A673 (cell line): ENCODE data around the gene COPS9. TPM values are rescaled to one million over a fixed set of nuclear protein-coding genes. Genes with fewer than 3 reads are reported as not detected.

Experiments used
- BruUV-seq: library from RNA; stranded (reverse); fragments of 400-500 nt; replicated peaks from 2 replicates; lab custom pipeline; 2021; lab: Mats Ljungman, UMichigan
- CTCF ChIA-PET: fragments of 300-600 bp; sonication (Branson Sonifier 250); formaldehyde crosslinking; loops from one replicate; lab custom pipeline; 2022; ENCODE audit warnings: antibody characterized with exemption; lab: Charles Lee
- POLR2A ChIA-PET: fragments of 300-600 bp; sonication (Branson Sonifier 250); formaldehyde crosslinking; loops from one replicate; lab custom pipeline; 2022; ENCODE audit warnings: antibody characterized with exemption; ENCODE audit not compliant: low non-redundant PET; lab: Charles Lee
- DNase-seq: peaks from one replicate; pipeline ENCODE4 v3.0.0-alpha.2; 2015; ENCODE audit warnings: low spot score
- H3K27ac ChIP-seq: fragments of 200-600 bp; sonication (generic); 2 replicates; pipeline ENCODE4 v1.5.1; 2016; ENCODE audit warnings: mixed run types, low read depth, mild to moderate bottlenecking, mixed read lengths, antibody characterized with exemption, low read length; ENCODE audit not compliant: poor library complexity, severe bottlenecking
- H3K27me3 ChIP-seq: fragments of 200-600 bp; sonication (generic); replicated peaks from 2 replicates; pipeline ENCODE4 v1.6.1; 2017; ENCODE audit warnings: mixed run types, low read depth, mild to moderate bottlenecking, mixed read lengths, antibody characterized with exemption, low read length; ENCODE audit not compliant: insufficient read depth, poor library complexity
- H3K36me3 ChIP-seq: fragments of 200-600 bp; sonication (generic); 2 replicates; pipeline ENCODE4 v1.6.1; 2016; ENCODE audit warnings: mixed run types, mild to moderate bottlenecking, mixed read lengths, antibody characterized with exemption, low read length; ENCODE audit not compliant: insufficient read depth, poor library complexity, severe bottlenecking
- H3K4me1 ChIP-seq: fragments of 200-600 bp; sonication (generic); 2 replicates; pipeline ENCODE4 v1.6.1; 2017; ENCODE audit warnings: mixed run types, mild to moderate bottlenecking, mixed read lengths, antibody characterized with exemption, low read length; ENCODE audit not compliant: insufficient read depth, poor library complexity, severe bottlenecking
- H3K4me3 ChIP-seq: fragments of 200-600 bp; sonication (generic); 2 replicates; pipeline ENCODE4 v1.5.1; 2016; ENCODE audit warnings: low read depth, mixed run types, mild to moderate bottlenecking, mixed read lengths, low read length; ENCODE audit not compliant: poor library complexity, severe bottlenecking
- H3K9me3 ChIP-seq: fragments of 200-600 bp; sonication (generic); 2 replicates; pipeline ENCODE4 v1.6.1; 2016; ENCODE audit warnings: mixed run types, low read depth, mild to moderate bottlenecking, mixed read lengths, antibody characterized with exemption, low read length; ENCODE audit not compliant: poor library complexity, severe bottlenecking
- EZH2 ChIP-seq: fragments of 200-600 bp; sonication (generic); IDR thresholded peaks from 2 replicates; pipeline ENCODE4 v1.6.1; 2017; ENCODE audit warnings: borderline replicate concordance, low read depth, mild to moderate bottlenecking, mixed read lengths, antibody characterized with exemption, low read length; ENCODE audit not compliant: poor library complexity, severe bottlenecking
- intact Hi-C: fragments of 100-400 bp; cut with micrococcal nuclease; formaldehyde crosslinking; loops from one replicate; pipeline ENCODE4 v1.10.0; 2022; ENCODE audit not compliant: unreplicated experiment
- total RNA-seq: library from RNA; stranded (reverse); gene quantifications from 2 replicates; pipeline ENCODE4 v1.2.3, GENCODE V29; 2021
- TF ChIP-seq, protein P1 (sequence below): fragments of 300-800, 200-600 bp; sonication (generic); conservative IDR thresholded peaks from 2 replicates; pipeline ENCODE4 v1.5.1; 2017; ENCODE audit warnings: low read depth, mild to moderate bottlenecking, antibody characterized with exemption, low read length, moderate library complexity, mixed read lengths

Gene COPS9
- total RNA-seq, 1 experiment from 2014 or later = 136 TPM

DNA sequence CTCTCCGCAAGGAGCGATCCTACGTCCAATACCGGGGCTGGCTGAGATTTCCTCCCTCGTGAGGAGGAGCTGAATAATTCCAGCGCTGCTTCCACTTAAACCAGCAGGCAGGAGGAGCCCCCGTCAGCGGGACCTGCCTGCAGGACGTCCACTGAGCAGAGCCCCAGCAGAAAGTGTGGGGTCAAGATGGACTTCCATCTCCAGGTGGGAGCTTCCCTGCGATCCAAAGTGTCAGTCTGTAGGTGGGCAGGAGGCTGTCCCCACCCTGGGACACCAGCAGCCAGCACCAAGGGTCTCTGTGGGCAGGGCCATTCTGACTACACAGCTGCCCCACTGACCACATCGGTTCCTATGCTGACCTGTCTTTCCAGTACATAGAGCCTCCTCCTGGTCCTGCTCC, 4.8 kb upstream of the COPS9 start:
- DNase-seq = no peak
- Histone ChIP-seq H3K9me3 (no peaks in the 10 kb centered on the region), H3K4me3 (no peak overlapping the region), H3K27ac (no peak overlapping the region), H3K4me1 (no peaks in the 10 kb centered on the region), H3K36me3 (no peaks in the 10 kb centered on the region), H3K27me3 (no peaks in the 10 kb centered on the region)
- no peak for TF ChIP-seq EZH2
- TF ChIP-seq, protein P1, sequence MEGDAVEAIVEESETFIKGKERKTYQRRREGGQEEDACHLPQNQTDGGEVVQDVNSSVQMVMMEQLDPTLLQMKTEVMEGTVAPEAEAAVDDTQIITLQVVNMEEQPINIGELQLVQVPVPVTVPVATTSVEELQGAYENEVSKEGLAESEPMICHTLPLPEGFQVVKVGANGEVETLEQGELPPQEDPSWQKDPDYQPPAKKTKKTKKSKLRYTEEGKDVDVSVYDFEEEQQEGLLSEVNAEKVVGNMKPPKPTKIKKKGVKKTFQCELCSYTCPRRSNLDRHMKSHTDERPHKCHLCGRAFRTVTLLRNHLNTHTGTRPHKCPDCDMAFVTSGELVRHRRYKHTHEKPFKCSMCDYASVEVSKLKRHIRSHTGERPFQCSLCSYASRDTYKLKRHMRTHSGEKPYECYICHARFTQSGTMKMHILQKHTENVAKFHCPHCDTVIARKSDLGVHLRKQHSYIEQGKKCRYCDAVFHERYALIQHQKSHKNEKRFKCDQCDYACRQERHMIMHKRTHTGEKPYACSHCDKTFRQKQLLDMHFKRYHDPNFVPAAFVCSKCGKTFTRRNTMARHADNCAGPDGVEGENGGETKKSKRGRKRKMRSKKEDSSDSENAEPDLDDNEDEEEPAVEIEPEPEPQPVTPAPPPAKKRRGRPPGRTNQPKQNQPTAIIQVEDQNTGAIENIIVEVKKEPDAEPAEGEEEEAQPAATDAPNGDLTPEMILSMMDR = no peak
- ChIA-PET POLR2A (no interaction called here), CTCF (interaction anchor here (3.9 kb wide), 1 partner anchor 80 kb away, joined by 17 read pairs; no protein-coding TSS in a partner anchor)
- intact Hi-C loops = no loop called here
- no TSS peak for BruUV-seq

- BruUV-seq = no TSS peak
- Histone ChIP-seq H3K4me1 (no peaks in the 10 kb centered on the region), H3K4me3 (no peak within 1 kb of the TSS), H3K27ac (no peak within 1 kb of the TSS), H3K36me3 (no peaks in the 10 kb centered on the region), H3K27me3 (no peaks in the 10 kb centered on the region), H3K9me3 (no peaks in the 10 kb centered on the region)
- TF ChIP-seq, protein P1 = no peak
- no peak for TF ChIP-seq EZH2
- CTCF ChIA-PET = interaction anchor here (3.9 kb wide), 1 partner anchor 79 kb away, joined by 17 read pairs; no protein-coding TSS in a partner anchor
- DNase-seq = no peak
- intact Hi-C loops = no loop called here
- POLR2A ChIA-PET = no interaction called here
Observed at GRCh38 chr2:240140511-240140910, 4.4 kb upstream of the COPS9 start, which contains the start of gene OTOS. Gene OTOS, minus strand, starts transcription at chr2:240140658. Its CDS starts 332 bp downstream, at chr2:240140326.

DNA sequence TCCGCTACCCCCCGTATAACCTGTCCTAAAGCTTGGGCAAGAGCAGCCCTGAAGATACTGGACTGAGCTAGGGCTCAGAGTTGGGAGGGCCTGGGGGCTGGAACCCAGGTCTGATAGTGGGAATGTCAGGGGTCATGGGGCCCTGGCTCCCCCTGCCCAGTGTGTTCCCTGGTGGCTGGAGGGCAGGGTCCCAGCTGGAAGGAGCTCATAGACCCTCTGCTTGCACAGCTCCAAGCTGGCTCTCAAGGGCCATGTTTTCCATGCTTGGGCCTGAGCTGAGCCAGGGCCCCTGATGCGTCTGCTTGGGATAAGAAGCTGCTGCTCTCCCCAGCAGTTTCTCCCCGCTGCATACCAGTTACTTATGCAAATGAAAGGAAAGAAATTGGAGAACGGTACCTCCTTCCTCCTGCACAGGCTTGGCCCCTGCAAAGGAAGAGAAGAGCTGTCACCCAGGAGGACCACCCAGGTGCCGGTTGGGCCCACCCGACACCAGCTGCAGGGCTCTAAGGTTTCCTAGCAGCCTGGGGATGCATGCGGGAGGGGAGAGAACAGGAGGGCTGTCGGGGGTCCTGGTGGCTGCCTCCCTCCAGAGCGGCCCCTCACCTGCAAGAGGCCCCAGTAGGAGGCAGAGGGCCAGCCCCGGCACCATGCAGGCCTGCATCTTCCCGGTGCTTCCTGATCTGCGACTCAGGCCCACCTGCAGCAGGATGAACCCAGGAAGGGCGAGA, 3.7 kb upstream of the COPS9 start:
- H3K27ac ChIP-seq = no peak overlapping the region
- POLR2A ChIA-PET = no interaction called here
- CTCF ChIA-PET = interaction anchor here (3.9 kb wide), 1 partner anchor 78 kb away, joined by 17 read pairs; no protein-coding TSS in a partner anchor
- no peaks in the 10 kb centered on the region for H3K27me3 ChIP-seq
- no peak overlapping the region for H3K4me3 ChIP-seq
- H3K4me1 ChIP-seq = peaks cover under 1% of the 10 kb centered on the region
- no TSS peak for BruUV-seq
- no peak for DNase-seq
- no peaks in the 10 kb centered on the region for H3K9me3 ChIP-seq
- TF ChIP-seq, protein P1 = no peak
- TF ChIP-seq EZH2 = no peak
- no peaks in the 10 kb centered on the region for H3K36me3 ChIP-seq
- intact Hi-C loops = no loop called here
